ENCODE data around the gene SUGCT. TPM values are rescaled to one million over a fixed set of nuclear protein-coding genes. Genes with fewer than 3 reads are reported as not detected.

SUGCT gene
- total RNA-seq, 1 experiment from 2014 or later, result 5.4 TPM

- Histone ChIP-seq H3K56ac (ENCODE audit: insufficient read length, low read depth, low read length) (no peak overlapping the region), H3K79me2 (ENCODE audit: insufficient read depth, low read length) (no peaks in the 10 kb centered on the region), H3K14ac (ENCODE audit: insufficient read depth, low read length) (no peak overlapping the region), H3K27me3 (ENCODE audit: insufficient read depth, low read length) (no peaks in the 10 kb centered on the region), H2AK5ac (ENCODE audit: insufficient read length, low read length) (no peak overlapping the region), H3K4me1 (ENCODE audit: insufficient read depth, low read length) (no peaks in the 10 kb centered on the region), H3K4me2 (ENCODE audit: insufficient read depth, insufficient read length, low read length) (no peak overlapping the region), H2BK20ac (ENCODE audit: low read depth, low read length, poor library complexity, severe bottlenecking) (no peak overlapping the region), H3K79me1 (ENCODE audit: insufficient read depth, low read depth, low read length, poor library complexity, severe bottlenecking) (no peaks in the 10 kb centered on the region), H2BK15ac (ENCODE audit: low read depth, low read length) (no peak overlapping the region), H3K18ac (ENCODE audit: insufficient read length, low read depth, low read length) (no peak overlapping the region), H3K9me3 (ENCODE audit: control insufficient read depth, low read depth, low read length) (no peaks in the 10 kb centered on the region), H2BK12ac (ENCODE audit: insufficient read length, low read depth, low read length) (no peak overlapping the region), H3K23me2 (ENCODE audit: insufficient read length, low read depth, low read length, poor library complexity, severe bottlenecking) (peaks cover 2% of the 10 kb centered on the region), H3T11ph (ENCODE audit: low read length) (no peak overlapping the region), H3K4ac (ENCODE audit: low read depth, low read length) (no peak overlapping the region), H4K20me1 (ENCODE audit: control insufficient read depth, insufficient read depth, insufficient read length) (no peaks in the 10 kb centered on the region), H4K5ac (ENCODE audit: insufficient read length, low read depth, low read length) (no peak overlapping the region), H3K27ac (ENCODE audit: insufficient read length, low read depth, low read length) (no peak overlapping the region), H3K9ac (ENCODE audit: extremely low read depth, insufficient read length, low read length) (no peak overlapping the region), H2BK5ac (ENCODE audit: insufficient read length, low read length) (no peak overlapping the region), H3K23ac (ENCODE audit: insufficient read length, low read depth, low read length) (no peak overlapping the region), H4K91ac (ENCODE audit: insufficient read length, low read depth, low read length) (no peak overlapping the region), H2AFZ (ENCODE audit: low read length) (no peak overlapping the region), H4K8ac (replicated peaks; ENCODE audit: insufficient read length, low read depth, low read length) (no peak overlapping the region), H2BK120ac (ENCODE audit: low read depth, low read length, poor library complexity, severe bottlenecking) (no peak overlapping the region)
- WGBS (ENCODE audit: extremely low coverage, insufficient read length, low lambda C conversion rate), result no CpG with 5 or more reads among the region's 6 CpGs
- Mint-ChIP-seq H3K4me3 (no peak overlapping the region), H3K27me3 (ENCODE audit: low read depth) (no peaks in the 10 kb centered on the region), H3K27ac (no peak overlapping the region), H3K9me3 (no peaks in the 10 kb centered on the region), H3K4me1 (no peaks in the 10 kb centered on the region), H3K36me3 (ENCODE audit: insufficient read depth in 1 of 3, low read depth in 3 of 3) (no peaks in the 10 kb centered on the region)
- DNase-seq, result no peak
- TF ChIP-seq, protein P1, sequence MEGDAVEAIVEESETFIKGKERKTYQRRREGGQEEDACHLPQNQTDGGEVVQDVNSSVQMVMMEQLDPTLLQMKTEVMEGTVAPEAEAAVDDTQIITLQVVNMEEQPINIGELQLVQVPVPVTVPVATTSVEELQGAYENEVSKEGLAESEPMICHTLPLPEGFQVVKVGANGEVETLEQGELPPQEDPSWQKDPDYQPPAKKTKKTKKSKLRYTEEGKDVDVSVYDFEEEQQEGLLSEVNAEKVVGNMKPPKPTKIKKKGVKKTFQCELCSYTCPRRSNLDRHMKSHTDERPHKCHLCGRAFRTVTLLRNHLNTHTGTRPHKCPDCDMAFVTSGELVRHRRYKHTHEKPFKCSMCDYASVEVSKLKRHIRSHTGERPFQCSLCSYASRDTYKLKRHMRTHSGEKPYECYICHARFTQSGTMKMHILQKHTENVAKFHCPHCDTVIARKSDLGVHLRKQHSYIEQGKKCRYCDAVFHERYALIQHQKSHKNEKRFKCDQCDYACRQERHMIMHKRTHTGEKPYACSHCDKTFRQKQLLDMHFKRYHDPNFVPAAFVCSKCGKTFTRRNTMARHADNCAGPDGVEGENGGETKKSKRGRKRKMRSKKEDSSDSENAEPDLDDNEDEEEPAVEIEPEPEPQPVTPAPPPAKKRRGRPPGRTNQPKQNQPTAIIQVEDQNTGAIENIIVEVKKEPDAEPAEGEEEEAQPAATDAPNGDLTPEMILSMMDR (conservative IDR thresholded peaks at IDR 0.05), result no peak
Observed at GRCh38 chr7:40709062-40709964, 574.5 kb downstream of the SUGCT start.
